ENCODE results near the gene GPR31. TPM values are rescaled to one million over a fixed set of nuclear protein-coding genes. Genes with fewer than 3 reads are reported as not detected.

GPR31 gene
- total RNA-seq, 4 donors from 2014 or later: not detected

GRCh38 chr6:167125855-167126349 is 31.9 kb downstream of the GPR31 start:
- no peak for ATAC-seq
- Histone ChIP-seq H3K27ac (no peak overlapping the region), H3K36me3 (no peaks in the 10 kb centered on the region), H3K4me1 (peaks cover 0 to 3% (median 0%) of the 10 kb centered on the region in 3 donors), H3K9me3 (no peaks in the 10 kb centered on the region), H3K27me3 (no peaks in the 10 kb centered on the region), H3K4me3 (no peak overlapping the region)
- TF ChIP-seq POLR2A (IDR thresholded peaks at IDR 0.05): no peak
- no peak for TF ChIP-seq EP300 (IDR thresholded peaks at IDR 0.05)
- TF ChIP-seq POLR2AphosphoS5 (IDR thresholded peaks at IDR 0.05): no peak
- TF ChIP-seq, protein P1, sequence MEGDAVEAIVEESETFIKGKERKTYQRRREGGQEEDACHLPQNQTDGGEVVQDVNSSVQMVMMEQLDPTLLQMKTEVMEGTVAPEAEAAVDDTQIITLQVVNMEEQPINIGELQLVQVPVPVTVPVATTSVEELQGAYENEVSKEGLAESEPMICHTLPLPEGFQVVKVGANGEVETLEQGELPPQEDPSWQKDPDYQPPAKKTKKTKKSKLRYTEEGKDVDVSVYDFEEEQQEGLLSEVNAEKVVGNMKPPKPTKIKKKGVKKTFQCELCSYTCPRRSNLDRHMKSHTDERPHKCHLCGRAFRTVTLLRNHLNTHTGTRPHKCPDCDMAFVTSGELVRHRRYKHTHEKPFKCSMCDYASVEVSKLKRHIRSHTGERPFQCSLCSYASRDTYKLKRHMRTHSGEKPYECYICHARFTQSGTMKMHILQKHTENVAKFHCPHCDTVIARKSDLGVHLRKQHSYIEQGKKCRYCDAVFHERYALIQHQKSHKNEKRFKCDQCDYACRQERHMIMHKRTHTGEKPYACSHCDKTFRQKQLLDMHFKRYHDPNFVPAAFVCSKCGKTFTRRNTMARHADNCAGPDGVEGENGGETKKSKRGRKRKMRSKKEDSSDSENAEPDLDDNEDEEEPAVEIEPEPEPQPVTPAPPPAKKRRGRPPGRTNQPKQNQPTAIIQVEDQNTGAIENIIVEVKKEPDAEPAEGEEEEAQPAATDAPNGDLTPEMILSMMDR (IDR thresholded peaks at IDR 0.05): no peak
- 83 to 90% methylated on average over 3 of the region's 3 CpGs for WGBS, 2 donors (ENCODE audit: low coverage in 1 of 2)

GRCh38 chr6:167125410-167125809 is 32.4 kb downstream of the GPR31 start:
- Histone ChIP-seq H3K9me3 (no peaks in the 10 kb centered on the region), H3K27me3 (no peaks in the 10 kb centered on the region), H3K4me3 (no peak overlapping the region), H3K4me1 (peaks cover 0 to 8% (median 0%) of the 10 kb centered on the region in 3 donors), H3K36me3 (no peaks in the 10 kb centered on the region), H3K27ac (no peak overlapping the region)
- ATAC-seq: no peak
- WGBS, 2 donors (ENCODE audit: low coverage in 1 of 2): 60 to 79% methylated on average over 3 to 4 of the region's 4 CpGs
- TF ChIP-seq EP300 (IDR thresholded peaks at IDR 0.05) (no peak), POLR2AphosphoS5 (IDR thresholded peaks at IDR 0.05) (no peak)

DNA sequence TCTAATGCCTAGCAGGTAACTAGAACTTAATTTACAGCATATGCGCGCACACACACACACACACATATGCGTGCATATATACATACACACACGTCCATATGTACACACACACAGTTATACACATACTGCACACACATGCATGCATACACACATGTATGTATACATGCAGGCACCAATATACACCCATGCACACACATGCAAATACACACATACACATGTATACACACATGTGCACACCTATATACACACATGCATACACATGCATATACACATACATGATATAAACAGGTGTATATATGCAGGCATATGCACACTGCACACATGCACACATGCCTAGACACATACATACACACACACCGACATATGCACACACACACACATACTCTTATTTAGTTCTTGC is 33.0 kb downstream of the GPR31 start:
- TF ChIP-seq POLR2A (IDR thresholded peaks at IDR 0.05): no peak
- TF ChIP-seq POLR2AphosphoS5 (IDR thresholded peaks at IDR 0.05): no peak
- no peak for TF ChIP-seq EP300 (IDR thresholded peaks at IDR 0.05)
- TF ChIP-seq, protein P1 (IDR thresholded peaks at IDR 0.05): no peak
- Histone ChIP-seq H3K9me3 (no peaks in the 10 kb centered on the region), H3K27me3 (no peaks in the 10 kb centered on the region), H3K36me3 (no peaks in the 10 kb centered on the region), H3K4me1 (peaks cover 0 to 12% (median 0%) of the 10 kb centered on the region in 3 donors), H3K4me3 (no peak overlapping the region), H3K27ac (no peak overlapping the region)
- ATAC-seq: no peak
- 82 to 95% methylated on average over 4 to 5 of the region's 5 CpGs for WGBS, 2 donors (ENCODE audit: low coverage in 1 of 2)

- H3K27me3 ChIP-seq: no peaks in the 10 kb centered on the region
- H3K27ac ChIP-seq: no peak within 1 kb of the TSS
- peaks cover 0 to 12% (median 0%) of the 10 kb centered on the region in 3 donors for H3K4me1 ChIP-seq
- H3K4me3 ChIP-seq: no peak within 1 kb of the TSS
- H3K36me3 ChIP-seq: no peaks in the 10 kb centered on the region
- H3K9me3 ChIP-seq: no peaks in the 10 kb centered on the region
- TF ChIP-seq EP300 (IDR thresholded peaks at IDR 0.05) (no peak), POLR2AphosphoS5 (IDR thresholded peaks at IDR 0.05) (no peak), POLR2A (IDR thresholded peaks at IDR 0.05) (no peak)
- TF ChIP-seq, protein P1 (IDR thresholded peaks at IDR 0.05): no peak
- ATAC-seq: no peak
- WGBS, 2 donors (ENCODE audit: low coverage in 1 of 2): 77 to 85% methylated on average over 5 to 8 of the region's 8 CpGs
Observed at GRCh38 chr6:167122827-167123657, 34.7 kb downstream of the GPR31 start, which contains the start of gene CCR6. Gene CCR6 (plus strand): TSS chr6:167123096. CDS start chr6:167136135, 13,039 bp downstream.

- no peaks in the 10 kb centered on the region for H3K27me3 ChIP-seq
- WGBS, 2 donors (ENCODE audit: low coverage in 1 of 2): 80 to 94% methylated on average over 7 to 12 of the region's 23 CpGs
Observed at GRCh38 chr6:167122041-167122826, 35.5 kb downstream of the GPR31 start.

More at GRCh38 chr6:167122041-167122826, 35.5 kb downstream of the GPR31 start:
- H3K27ac ChIP-seq: no peak overlapping the region
- no peaks in the 10 kb centered on the region for H3K9me3 ChIP-seq
- H3K4me3 ChIP-seq: no peak overlapping the region
- H3K4me1 ChIP-seq: peaks cover 0 to 12% (median 0%) of the 10 kb centered on the region in 3 donors
- no peak for TF ChIP-seq POLR2A (IDR thresholded peaks at IDR 0.05)
- TF ChIP-seq, protein P1 (IDR thresholded peaks at IDR 0.05): no peak
- no peak for TF ChIP-seq POLR2AphosphoS5 (IDR thresholded peaks at IDR 0.05)
- no peak for TF ChIP-seq EP300 (IDR thresholded peaks at IDR 0.05)
- ATAC-seq: no peak
- no peaks in the 10 kb centered on the region for H3K36me3 ChIP-seq
